HCT116 (cell line): Measurements from ENCODE around the gene MAML2.

Source experiments
- CTCF ChIP-seq, 3 experiments: fragments of 200-600 bp in 1 of 3; sonication (generic) in 1 of 3; IDR thresholded peaks in 2 of 3; conservative IDR thresholded peaks in 1 of 3; 2 replicates each; pipeline ENCODE4 v1.5.1; 2012 to 2017; ENCODE audit warnings: low read depth in 2 of 3, low read length in 2 of 3, antibody characterized with exemption in 1 of 3, borderline replicate concordance in 1 of 3, control low read depth in 1 of 3, mild to moderate bottlenecking in 1 of 3, mixed read lengths in 1 of 3, mixed run types in 1 of 3, moderate library complexity in 1 of 3; ENCODE audit not compliant: insufficient read depth in 1 of 3
- EZH2 ChIP-seq: fragments of 200-600 bp; sonication (generic); IDR thresholded peaks from 2 replicates; pipeline ENCODE4 v1.6.1; 2017; ENCODE audit warnings: antibody characterized with exemption, mixed run types
- POLR2A ChIP-seq: IDR thresholded peaks from 2 replicates; pipeline ENCODE4 v1.7.0; 2011; ENCODE audit warnings: borderline replicate concordance; ENCODE audit not compliant: insufficient read depth, insufficient read length; ENCODE audit errors: extremely low read depth
- REST ChIP-seq: IDR thresholded peaks from 2 replicates; pipeline ENCODE4 v1.6.1; 2012; ENCODE audit warnings: low read depth
- ZNF274 ChIP-seq: fragments of 200-500 bp; sonication (Bioruptor generic); IDR thresholded peaks from 2 replicates; pipeline ENCODE4 v1.6.1; 2014; ENCODE audit warnings: mild to moderate bottlenecking, low read depth, low read length, inconsistent platforms

- TF ChIP-seq CTCF (IDR thresholded peaks at IDR 0.05 in 2 of 3, conservative IDR thresholded peaks at IDR 0.05 in 1 of 3; ENCODE audit: borderline replicate concordance in 1 of 3, insufficient read depth in 1 of 3, low read depth in 2 of 3, low read length in 2 of 3) = no peak
- TF ChIP-seq EZH2 = no peak
- TF ChIP-seq REST = no peak
- no peak for TF ChIP-seq ZNF274
- no peak for TF ChIP-seq POLR2A
These were observed 219.7 kb downstream of the MAML2 start for GRCh38 chr11:96123301-96123700.
